IMR-90 (cell line): ENCODE data around the gene SORBS1. TPM values are rescaled to one million over a fixed set of nuclear protein-coding genes. Genes with fewer than 3 reads are reported as not detected.

ENCODE experiments used
- ATAC-seq: fragments of 200-7000 bp; cut with Tn5 transposase; 2 replicates; pipeline ENCODE4 v1.9.1; 2020; ENCODE audit warnings: low read depth, mild to moderate bottlenecking, moderate library complexity
- BruUV-seq: library from RNA; stranded (reverse); fragments of 400-500 nt; replicated peaks from 2 replicates; lab custom pipeline; 2021; lab: Mats Ljungman, UMichigan
- CTCF ChIA-PET: fragments of 300-600 bp; formaldehyde crosslinking; extraction: SDS; loops from one replicate; lab custom pipeline; 2021; ENCODE audit warnings: antibody characterized with exemption; lab: Yijun Ruan, JAX
- POLR2A ChIA-PET: fragments of 300-600 bp; sonication (Branson Sonifier 250); formaldehyde crosslinking; loops from one replicate; lab custom pipeline; 2022; ENCODE audit warnings: antibody characterized with exemption; ENCODE audit not compliant: unreplicated experiment; lab: Charles Lee
- DNase-seq: peaks from one replicate; pipeline ENCODE4 v3.0.0; 2013
- H2AFZ ChIP-seq: replicated peaks from 2 replicates; pipeline ENCODE3; 2013; ENCODE audit warnings: low read length, mild to moderate bottlenecking; ENCODE audit not compliant: poor library complexity
- H2AK5ac ChIP-seq: 2 replicates; pipeline ENCODE4 v1.6.1; 2013; ENCODE audit warnings: low read depth, low read length, inconsistent platforms
- H2AK9ac ChIP-seq: replicated peaks from 2 replicates; pipeline ENCODE3; 2013; ENCODE audit warnings: mild to moderate bottlenecking, low read depth, low read length, moderate library complexity; ENCODE audit not compliant: poor library complexity
- H2BK120ac ChIP-seq: 2 replicates; pipeline ENCODE4 v1.6.1; 2013; ENCODE audit warnings: low read depth, low read length, inconsistent platforms
- H2BK15ac ChIP-seq: 3 replicates; pipeline ENCODE4 v1.6.1; 2013; ENCODE audit warnings: low read depth, low read length, inconsistent platforms
- H2BK20ac ChIP-seq: 2 replicates; pipeline ENCODE4 v1.6.1; 2013; ENCODE audit warnings: low read depth, mild to moderate bottlenecking, inconsistent platforms, low read length, moderate library complexity
- H2BK5ac ChIP-seq: 2 replicates; pipeline ENCODE4 v1.6.1; 2013; ENCODE audit warnings: mild to moderate bottlenecking, low read depth, low read length, inconsistent platforms; ENCODE audit not compliant: poor library complexity, severe bottlenecking
- H3K14ac ChIP-seq: replicated peaks from 2 replicates; pipeline ENCODE4 v1.6.1; 2013; ENCODE audit warnings: low read depth, low read length, inconsistent platforms
- H3K18ac ChIP-seq: 2 replicates; pipeline ENCODE4 v1.6.1; 2013; ENCODE audit warnings: low read depth, low read length, control low read depth
- H3K23ac ChIP-seq: 2 replicates; pipeline ENCODE4 v1.6.1; 2013; ENCODE audit warnings: low read depth, low read length, inconsistent platforms
- H3K27ac ChIP-seq: 2 replicates; pipeline ENCODE4 v1.5.1; 2013; ENCODE audit warnings: mild to moderate bottlenecking, control low read depth, low read length; ENCODE audit not compliant: insufficient read depth
- H3K27me3 ChIP-seq: 2 replicates; pipeline ENCODE4 v1.6.1; 2013; ENCODE audit warnings: low read length; ENCODE audit not compliant: control insufficient read depth, insufficient read depth
- H3K36me3 ChIP-seq: 2 replicates; pipeline ENCODE4 v1.6.1; 2013; ENCODE audit warnings: low read length, mixed read lengths; ENCODE audit not compliant: control insufficient read depth, insufficient read depth
- H3K4ac ChIP-seq: 2 replicates; pipeline ENCODE4 v1.6.1; 2013; ENCODE audit warnings: low read depth, low read length, inconsistent platforms
- H3K4me1 ChIP-seq: 2 replicates; pipeline ENCODE4 v1.6.1; 2013; ENCODE audit warnings: low read length, mixed read lengths; ENCODE audit not compliant: control insufficient read depth, insufficient read depth
- H3K4me2 ChIP-seq: 2 replicates; pipeline ENCODE4 v1.6.1; 2013; ENCODE audit warnings: low read depth, mild to moderate bottlenecking, control low read depth, low read length, moderate library complexity
- H3K4me3 ChIP-seq: 2 replicates; pipeline ENCODE4 v1.5.1; 2013; ENCODE audit warnings: low read depth, mild to moderate bottlenecking, control low read depth, low read length, moderate library complexity; ENCODE audit not compliant: insufficient read depth
- H3K56ac ChIP-seq: 2 replicates; pipeline ENCODE4 v1.6.1; 2013; ENCODE audit warnings: low read length, inconsistent platforms; ENCODE audit not compliant: insufficient read depth; ENCODE audit errors: extremely low read depth
- H3K79me1 ChIP-seq, 2 experiments: 2 replicates each; pipeline ENCODE4 v1.6.1; 2013; ENCODE audit warnings: low read length in 2 of 2, inconsistent platforms in 1 of 2, low read depth in 1 of 2
- H3K9ac ChIP-seq: 2 replicates; pipeline ENCODE4 v1.6.1; 2013; ENCODE audit warnings: low read depth, low read length, control low read depth
- H3K9me1 ChIP-seq: 2 replicates; pipeline ENCODE4 v1.6.1; 2013; ENCODE audit warnings: low read length, inconsistent platforms; ENCODE audit not compliant: insufficient read depth
- H3K9me3 ChIP-seq: 2 replicates; pipeline ENCODE4 v1.6.1; 2013; ENCODE audit warnings: low read length; ENCODE audit not compliant: control insufficient read depth, insufficient read depth
- H4K20me1 ChIP-seq: 2 replicates; pipeline ENCODE4 v1.6.1; 2013; ENCODE audit warnings: low read length, inconsistent platforms; ENCODE audit not compliant: insufficient read depth
- H4K5ac ChIP-seq: 2 replicates; pipeline ENCODE4 v1.6.1; 2013; ENCODE audit warnings: mild to moderate bottlenecking, low read depth, low read length, control low read depth
- H4K8ac ChIP-seq, 2 experiments: 2 replicates each; pipeline ENCODE4 v1.6.1; 2013; ENCODE audit warnings: low read depth in 2 of 2, low read length in 2 of 2, control low read depth in 1 of 2, inconsistent platforms in 1 of 2
- H4K91ac ChIP-seq: 2 replicates; pipeline ENCODE4 v1.6.1; 2013; ENCODE audit warnings: low read depth, low read length, inconsistent platforms; ENCODE audit not compliant: insufficient read depth
- BHLHE40 ChIP-seq: fragments of 150-350 bp; IDR thresholded peaks from 2 replicates; pipeline ENCODE4 v1.6.1; 2016; ENCODE audit warnings: mild to moderate bottlenecking, low read depth, low read length
- CEBPB ChIP-seq: IDR thresholded peaks from 2 replicates; pipeline ENCODE4 v1.6.1; 2012; ENCODE audit warnings: low read depth, low read length, improper control_type of control experiment
- CHD1 ChIP-seq: IDR thresholded peaks from 2 replicates; pipeline ENCODE4 v1.6.1; 2012; ENCODE audit warnings: low read depth, low read length, improper control_type of control experiment
- CTCF ChIP-seq: conservative IDR thresholded peaks from 2 replicates; pipeline ENCODE4 v1.5.1; 2012; ENCODE audit warnings: mild to moderate bottlenecking, low read depth, low read length, improper control_type of control experiment
- ELK1 ChIP-seq: fragments of 150-350 bp; IDR thresholded peaks from 2 replicates; pipeline ENCODE4 v1.6.1; 2016; ENCODE audit warnings: low read depth, mild to moderate bottlenecking, low read length, moderate library complexity, borderline replicate concordance
- MAFK ChIP-seq: IDR thresholded peaks from 2 replicates; pipeline ENCODE4 v1.6.1; 2012; ENCODE audit warnings: low read depth, low read length, improper control_type of control experiment
- MAZ ChIP-seq: IDR thresholded peaks from 2 replicates; pipeline ENCODE4 v1.6.1; 2012; ENCODE audit warnings: low read depth, mild to moderate bottlenecking, low read length, improper control_type of control experiment, moderate library complexity, borderline replicate concordance
- MXI1 ChIP-seq: IDR thresholded peaks from 2 replicates; pipeline ENCODE4 v1.6.1; 2012; ENCODE audit warnings: low read depth, mild to moderate bottlenecking, low read length, moderate library complexity, borderline replicate concordance
- POLR2A ChIP-seq: IDR thresholded peaks from 2 replicates; pipeline ENCODE4 v1.6.1; 2012; ENCODE audit warnings: mild to moderate bottlenecking, low read depth, low read length
- RAD21 ChIP-seq: IDR thresholded peaks from 2 replicates; pipeline ENCODE4 v1.6.1; 2012; ENCODE audit warnings: low read length, improper control_type of control experiment
- RCOR1 ChIP-seq: IDR thresholded peaks from 2 replicates; pipeline ENCODE4 v1.6.1; 2012; ENCODE audit warnings: mild to moderate bottlenecking, low read length, improper control_type of control experiment; ENCODE audit not compliant: insufficient replicate concordance
- RFX5 ChIP-seq: IDR thresholded peaks from 2 replicates; pipeline ENCODE4 v1.8.0; 2012; ENCODE audit warnings: low read depth, mild to moderate bottlenecking, low read length, moderate library complexity
- SMC3 ChIP-seq: fragments of 150-350 bp; IDR thresholded peaks from 2 replicates; pipeline ENCODE4 v1.6.1; 2016; ENCODE audit warnings: low read depth, mild to moderate bottlenecking, antibody characterized with exemption, low read length, moderate library complexity
- USF2 ChIP-seq: fragments of 150-350 bp; IDR thresholded peaks from 2 replicates; pipeline ENCODE4 v1.6.1; 2017; ENCODE audit warnings: mild to moderate bottlenecking, antibody characterized with exemption, low read length, low read depth
- dilution Hi-C: fragments of 300-500 bp; cut with HindIII; formaldehyde crosslinking; loops from one replicate; pipeline ENCODE4 v1.14.3; 2018; ENCODE audit warnings: low sequenced_read_pairs; ENCODE audit not compliant: unreplicated experiment
- in situ Hi-C: fragments of 300-500 bp; cut with MboI; formaldehyde crosslinking; loops from 3 replicates; pipeline ENCODE4 v1.14.3; 2019; ENCODE audit warnings: low sequenced_read_pairs, inconsistent platforms, mixed read lengths
- intact Hi-C: fragments of 100-400 bp; cut with micrococcal nuclease; formaldehyde crosslinking; loops from 2 replicates; pipeline ENCODE4 v1.10.0; 2022
- polyA plus RNA-seq, 3 experiments: library from polyadenylated mRNA; depleted of rRNA; stranded (reverse); fragments of >200 nt; gene quantifications; 2 replicates each; pipeline ENCODE4 v1.2.3, GENCODE V29; 2012; ENCODE audit warnings: low replicate concordance in 1 of 3
- total RNA-seq: library from RNA; depleted of rRNA; stranded (reverse); fragments of >200 nt; gene quantifications from 2 replicates; pipeline ENCODE4 v1.2.3, GENCODE V29; 2012

Gene SORBS1
- total and polyA plus RNA-seq, 2 of the 4 experiments (the other 2 are of a cell fraction), result 0.18 to 0.32 TPM

DNA sequence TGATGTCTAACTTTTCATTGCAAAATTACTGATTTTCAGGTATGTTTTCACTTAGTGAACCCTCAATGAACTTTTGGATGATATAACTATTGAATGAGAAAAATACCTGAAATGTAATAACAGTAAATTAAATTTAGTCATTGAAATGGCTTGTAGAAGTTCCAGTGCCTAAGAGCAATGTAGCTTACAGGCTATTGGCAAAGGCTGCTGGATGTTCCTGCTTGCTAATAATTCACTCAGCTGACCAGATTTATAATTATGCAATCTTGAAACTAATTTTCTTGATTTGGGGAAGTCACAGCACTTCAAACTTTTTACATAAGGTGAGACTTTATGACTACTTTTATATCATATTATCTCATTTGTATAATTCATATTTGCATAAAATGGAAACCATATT is 73.2 kb downstream of the SORBS1 start:
- no peak overlapping the region for H4K8ac ChIP-seq
- intact Hi-C loops (no loop called here), in situ Hi-C loops (no loop called here), dilution Hi-C loops (no loop called here)
- H4K20me1 ChIP-seq, result no peaks in the 10 kb centered on the region
- H4K91ac ChIP-seq, result no peak overlapping the region
- H3K4ac ChIP-seq, result no peak overlapping the region
- no peak overlapping the region for H3K27ac ChIP-seq
- no peak for TF ChIP-seq SMC3
- no peak for TF ChIP-seq BHLHE40
- no peak for TF ChIP-seq RFX5
- TF ChIP-seq MAZ, result no peak
- no peak for TF ChIP-seq RAD21
- TF ChIP-seq POLR2A, result no peak
- no peak for TF ChIP-seq MXI1
- no peak for TF ChIP-seq CHD1
- no peak for TF ChIP-seq ELK1
- no peak for TF ChIP-seq CEBPB
- no peak for TF ChIP-seq MAFK
- TF ChIP-seq CTCF, result no peak
- no peak for TF ChIP-seq USF2
- no peak for TF ChIP-seq RCOR1
- ATAC-seq (no peak), DNase-seq (no peak)
- no peaks in the 10 kb centered on the region; the same call in 1 of the 2 replicates for H3K27me3 ChIP-seq
- H3K4me1 ChIP-seq, result no peaks in the 10 kb centered on the region
- POLR2A ChIA-PET, result no interaction called here
- H3K9me1 ChIP-seq, result no peaks in the 10 kb centered on the region
- no peak overlapping the region for H2BK5ac ChIP-seq
- H2AK5ac ChIP-seq, result no peak overlapping the region
- CTCF ChIA-PET, result no interaction called here
- no peak overlapping the region for H2BK120ac ChIP-seq
- no peak overlapping the region for H4K5ac ChIP-seq
- H2AFZ ChIP-seq, result no peak overlapping the region
- no peak overlapping the region for H3K56ac ChIP-seq
- no peaks in the 10 kb centered on the region for H3K79me1 ChIP-seq
- H2BK20ac ChIP-seq, result no peak overlapping the region
- no peak overlapping the region for H3K4me3 ChIP-seq
- no peak overlapping the region for H3K4me2 ChIP-seq
- no TSS peak for BruUV-seq
- no peak overlapping the region for H3K23ac ChIP-seq
- H3K36me3 ChIP-seq, result no peaks in the 10 kb centered on the region
- no peak overlapping the region for H2AK9ac ChIP-seq
- no peak overlapping the region for H3K18ac ChIP-seq
- H3K9ac ChIP-seq, result no peak overlapping the region
- H3K14ac ChIP-seq, result no peak overlapping the region
- H2BK15ac ChIP-seq, result no peak overlapping the region
- no peaks in the 10 kb centered on the region for H3K9me3 ChIP-seq
